RWPE2 (cell line): ENCODE data around the gene THRB.

Experiments used
- ATAC-seq: fragments of 200-7000 bp; cut with Tn5 transposase; 3 replicates; pipeline ENCODE4 v1.9.1; 2021; ENCODE audit warnings: low read depth
- DNase-seq: peaks from one replicate; pipeline ENCODE4 v3.0.0-alpha.2; 2020; ENCODE audit warnings: low spot score
- H3K27ac ChIP-seq: fragments of 450-650 bp; 2 replicates; pipeline ENCODE4 v1.5.1; 2017; ENCODE audit warnings: mild to moderate bottlenecking; ENCODE audit not compliant: poor library complexity, severe bottlenecking
- H3K27me3 ChIP-seq: fragments of 250-450 bp; sonication (Bioruptor Pico); 2 replicates; pipeline ENCODE4 v1.5.1; 2021; ENCODE audit warnings: mild to moderate bottlenecking, moderate library complexity; ENCODE audit not compliant: insufficient read depth, poor library complexity, severe bottlenecking
- H3K36me3 ChIP-seq: fragments of 250-450 bp; sonication (Bioruptor Pico); 2 replicates; pipeline ENCODE4 v1.5.1; 2020; ENCODE audit warnings: low read depth, mild to moderate bottlenecking, moderate library complexity
- H3K4me1 ChIP-seq: fragments of 250-450 bp; sonication (Bioruptor Pico); 2 replicates; pipeline ENCODE4 v1.5.1; 2021; ENCODE audit warnings: mild to moderate bottlenecking, moderate library complexity; ENCODE audit not compliant: insufficient read depth, poor library complexity, severe bottlenecking
- H3K4me3 ChIP-seq: fragments of 250-450 bp; sonication (Bioruptor Pico); 2 replicates; pipeline ENCODE4 v1.5.1; 2021; ENCODE audit warnings: mild to moderate bottlenecking, moderate library complexity; ENCODE audit not compliant: severe bottlenecking
- H3K9me3 ChIP-seq: fragments of 250-450 bp; sonication (Bioruptor Pico); 2 replicates; pipeline ENCODE4 v1.5.1; 2021; ENCODE audit warnings: mild to moderate bottlenecking, moderate library complexity; ENCODE audit not compliant: severe bottlenecking
- TF ChIP-seq, protein P1 (sequence below): fragments of 450-650 bp; IDR thresholded peaks from one replicate; pipeline ENCODE4 v1.5.1; 2017; ENCODE audit warnings: mild to moderate bottlenecking, moderate library complexity; ENCODE audit not compliant: poor library complexity, severe bottlenecking

The THRB gene

DNA sequence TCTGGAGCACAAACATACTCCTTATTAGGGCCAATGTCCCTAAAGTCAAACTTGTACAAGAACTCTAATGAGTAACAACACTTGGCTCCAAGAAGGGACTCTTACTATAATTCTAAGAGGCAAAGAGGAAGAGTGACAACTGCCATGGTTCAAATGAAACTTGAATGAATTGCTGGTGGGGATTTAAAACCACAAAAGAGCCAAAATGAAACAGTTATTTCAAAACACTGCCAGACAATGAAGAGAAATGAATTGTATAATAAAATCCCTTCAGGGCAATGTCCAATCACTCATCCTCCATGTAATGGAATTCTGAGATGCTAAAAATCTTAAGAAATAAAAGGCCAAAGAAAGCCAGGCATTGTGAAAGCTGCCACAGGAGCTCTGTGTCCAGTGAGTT is 14.2 kb downstream of the THRB start:
- TF ChIP-seq, protein P1, sequence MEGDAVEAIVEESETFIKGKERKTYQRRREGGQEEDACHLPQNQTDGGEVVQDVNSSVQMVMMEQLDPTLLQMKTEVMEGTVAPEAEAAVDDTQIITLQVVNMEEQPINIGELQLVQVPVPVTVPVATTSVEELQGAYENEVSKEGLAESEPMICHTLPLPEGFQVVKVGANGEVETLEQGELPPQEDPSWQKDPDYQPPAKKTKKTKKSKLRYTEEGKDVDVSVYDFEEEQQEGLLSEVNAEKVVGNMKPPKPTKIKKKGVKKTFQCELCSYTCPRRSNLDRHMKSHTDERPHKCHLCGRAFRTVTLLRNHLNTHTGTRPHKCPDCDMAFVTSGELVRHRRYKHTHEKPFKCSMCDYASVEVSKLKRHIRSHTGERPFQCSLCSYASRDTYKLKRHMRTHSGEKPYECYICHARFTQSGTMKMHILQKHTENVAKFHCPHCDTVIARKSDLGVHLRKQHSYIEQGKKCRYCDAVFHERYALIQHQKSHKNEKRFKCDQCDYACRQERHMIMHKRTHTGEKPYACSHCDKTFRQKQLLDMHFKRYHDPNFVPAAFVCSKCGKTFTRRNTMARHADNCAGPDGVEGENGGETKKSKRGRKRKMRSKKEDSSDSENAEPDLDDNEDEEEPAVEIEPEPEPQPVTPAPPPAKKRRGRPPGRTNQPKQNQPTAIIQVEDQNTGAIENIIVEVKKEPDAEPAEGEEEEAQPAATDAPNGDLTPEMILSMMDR, result no peak
- ATAC-seq (no peak), DNase-seq (no peak)
- Histone ChIP-seq H3K27ac (no peak overlapping the region), H3K4me1 (peaks cover 10% of the 10 kb centered on the region), H3K9me3 (no peaks in the 10 kb centered on the region), H3K4me3 (no peak overlapping the region), H3K27me3 (no peaks in the 10 kb centered on the region), H3K36me3 (no peaks in the 10 kb centered on the region)

DNA sequence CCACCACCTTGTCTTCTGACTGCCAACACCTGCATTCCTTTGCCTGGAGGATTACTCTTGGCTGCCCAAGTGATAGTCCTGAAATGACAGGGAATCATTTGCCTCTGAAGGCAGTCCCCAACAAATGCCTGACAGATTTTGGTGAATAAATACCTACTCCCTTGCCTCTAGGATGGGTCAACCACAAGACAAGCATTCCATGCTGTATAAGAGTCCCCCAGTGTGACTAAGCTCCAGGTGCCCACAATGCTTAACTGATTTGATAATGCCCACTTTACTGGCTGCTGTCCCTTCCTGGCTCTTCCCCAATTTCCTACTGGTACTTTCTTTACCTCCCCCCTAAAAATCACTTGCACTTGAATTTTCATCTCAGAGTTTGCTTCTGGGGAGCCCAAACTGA is 14.8 kb downstream of the THRB start:
- TF ChIP-seq, protein P1, result no peak
- H3K36me3 ChIP-seq, result no peaks in the 10 kb centered on the region
- DNase-seq (no peak), ATAC-seq (no peak)
- peaks cover 10% of the 10 kb centered on the region for H3K4me1 ChIP-seq
- H3K27ac ChIP-seq, result no peak overlapping the region
- no peak overlapping the region for H3K4me3 ChIP-seq
- no peaks in the 10 kb centered on the region for H3K9me3 ChIP-seq
- H3K27me3 ChIP-seq, result no peaks in the 10 kb centered on the region

DNA sequence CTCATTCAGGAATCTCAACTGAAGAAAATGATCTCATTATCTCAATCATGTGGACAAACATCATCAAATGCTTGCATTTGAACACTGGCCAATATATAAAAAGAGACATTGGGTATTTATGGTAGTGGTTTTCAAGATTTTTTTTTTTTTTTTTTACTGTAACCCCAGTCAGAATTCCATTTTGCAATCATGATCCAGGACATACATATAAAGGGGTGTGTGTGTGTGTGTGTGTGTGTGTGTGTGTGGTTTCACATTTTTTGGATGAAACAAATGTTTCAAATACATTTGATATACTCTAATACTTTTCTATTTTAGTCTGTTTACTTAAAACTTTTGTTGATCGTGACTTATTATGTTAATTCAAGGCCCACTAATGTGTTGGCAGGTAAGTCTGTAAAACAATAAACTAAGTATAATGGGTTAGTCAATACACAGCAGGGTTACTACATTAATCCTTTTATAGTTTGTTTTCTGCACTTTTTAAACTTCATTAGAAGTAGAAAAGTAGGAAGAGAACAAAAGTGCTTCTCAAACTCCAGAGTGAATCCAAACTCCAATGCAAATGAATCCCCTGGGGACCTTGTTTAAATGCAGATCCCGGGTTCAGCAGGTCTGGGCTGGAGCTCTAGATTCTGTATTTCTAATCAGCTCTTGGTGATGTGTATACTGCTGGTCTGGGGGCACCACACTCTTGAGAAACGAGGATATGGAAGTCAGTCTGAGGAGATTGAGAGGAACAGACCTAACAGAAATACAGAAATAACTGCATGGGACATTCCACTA is 17.6 kb downstream of the THRB start:
- Histone ChIP-seq H3K4me1 (peaks cover 22% of the 10 kb centered on the region), H3K27me3 (peaks cover 2% of the 10 kb centered on the region), H3K36me3 (no peaks in the 10 kb centered on the region; the same call in 1 of the 2 replicates), H3K27ac (no peak overlapping the region), H3K4me3 (no peak overlapping the region), H3K9me3 (peaks cover 3% of the 10 kb centered on the region)
- TF ChIP-seq, protein P1, result no peak
- DNase-seq, result no peak
- ATAC-seq, result no peak

DNA sequence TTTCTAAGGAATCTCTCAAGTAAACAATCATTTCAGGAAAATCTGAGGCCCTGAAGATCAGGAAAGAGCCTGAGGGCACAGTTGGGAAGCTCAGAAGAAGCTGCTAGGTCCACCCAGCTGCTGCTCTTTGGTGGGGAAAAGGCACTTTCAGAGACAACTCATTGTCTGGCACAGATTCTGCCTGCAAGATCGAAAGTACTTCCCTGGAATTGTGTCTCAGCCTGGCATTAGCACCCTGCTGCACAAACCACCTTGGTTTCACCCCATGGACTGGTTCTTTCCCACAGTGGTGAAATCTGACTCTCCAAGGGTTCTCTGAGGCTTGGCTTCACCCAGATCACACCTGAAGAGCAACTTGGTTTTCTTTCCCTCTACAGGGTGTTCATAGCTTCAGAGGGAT is 18.7 kb downstream of the THRB start:
- DNase-seq (no peak), ATAC-seq (peak; percentile 49; the same call in 2 of the 3 replicates)
- peak overlapping the region; percentile 22 for H3K27ac ChIP-seq

More for the DNA sequence above, 18.7 kb downstream of the THRB start:
- peaks cover 3% of the 10 kb centered on the region for H3K9me3 ChIP-seq
- no peaks in the 10 kb centered on the region; the same call in 1 of the 2 replicates for H3K36me3 ChIP-seq
- TF ChIP-seq, protein P1, result no peak
- H3K4me1 ChIP-seq, result peaks cover 24% of the 10 kb centered on the region
- no peak overlapping the region for H3K4me3 ChIP-seq
- peaks cover 2% of the 10 kb centered on the region for H3K27me3 ChIP-seq
